K562 (cell line): ENCODE measurements around the gene MAST3.

Source experiments
- CTCF ChIP-seq, 3 experiments: IDR thresholded peaks in 2 of 3; conservative IDR thresholded peaks in 1 of 3; 2 replicates each; pipeline ENCODE4 v1.5.1; 2011 to 2012; ENCODE audit warnings: low read length in 3 of 3, mild to moderate bottlenecking in 3 of 3, control low read depth in 2 of 3, improper control_type of control experiment in 1 of 3, inconsistent platforms in 1 of 3, low read depth in 1 of 3, mixed read lengths in 1 of 3, moderate library complexity in 1 of 3; ENCODE audit not compliant: insufficient read depth in 2 of 3
- DMBX1 ChIP-seq: fragments of 250-450 bp; sonication (Bioruptor Pico); IDR thresholded peaks from 2 replicates; pipeline ENCODE4 v1.8.0; 2022; ENCODE audit warnings: inconsistent platforms, mild to moderate bottlenecking, moderate library complexity, borderline replicate concordance
- EP300 ChIP-seq: IDR thresholded peaks from 2 replicates; pipeline ENCODE4 v1.6.1; 2012; ENCODE audit warnings: low read length, improper control_type of control experiment
- EZH2 ChIP-seq: IDR thresholded peaks from 2 replicates; pipeline ENCODE4 v1.6.1; 2012; ENCODE audit warnings: low read depth, mild to moderate bottlenecking, inconsistent platforms, low read length, borderline replicate concordance
- PHB2 ChIP-seq: fragments of 450-650 bp; IDR thresholded peaks from 2 replicates; pipeline ENCODE4 v1.6.1; 2017; ENCODE audit warnings: low read depth
- POLR2H ChIP-seq: IDR thresholded peaks from 2 replicates; pipeline ENCODE4 v1.6.1; 2016; ENCODE audit warnings: missing genetic modification characterization, low read depth, mild to moderate bottlenecking, control low read depth, missing compliant biosample characterization, moderate library complexity
- PYGO2 ChIP-seq: fragments of 450-650 bp; IDR thresholded peaks from 2 replicates; pipeline ENCODE4 v1.6.1; 2016; ENCODE audit warnings: mild to moderate bottlenecking, missing genetic modification characterization, moderate library complexity, missing compliant biosample characterization
- SUPT5H ChIP-seq: fragments of 450-650 bp; IDR thresholded peaks from 2 replicates; pipeline ENCODE4 v1.6.1; 2016
- TCF7 ChIP-seq: sonication (generic); IDR thresholded peaks from 2 replicates; pipeline ENCODE4 v1.6.1; 2016; ENCODE audit warnings: antibody characterized with exemption, borderline replicate concordance
- TRIM28 ChIP-seq: fragments of 450-650 bp; IDR thresholded peaks from 2 replicates; pipeline ENCODE4 v1.6.1; 2017
- ZBTB49 ChIP-seq: sonication (generic); formaldehyde crosslinking; IDR thresholded peaks from 2 replicates; pipeline ENCODE4 v1.8.0; 2022; ENCODE audit warnings: missing genetic modification reagents, mild to moderate bottlenecking, borderline replicate concordance
- ZNF174 ChIP-seq: fragments of 250-450 bp; sonication (Bioruptor Pico); IDR thresholded peaks from 2 replicates; pipeline ENCODE4 v1.4.0; 2020; ENCODE audit warnings: mild to moderate bottlenecking

GRCh38 chr19:18083929-18084684 is 13.5 kb upstream of the MAST3 start:
- TF ChIP-seq ZNF174 (CRISPR knock-in tag) (no peak), PHB2 (no peak), TRIM28 (no peak), PYGO2 (no peak), EP300 (no peak), CTCF (IDR thresholded peaks at IDR 0.05 in 2 of 3, conservative IDR thresholded peaks at IDR 0.05 in 1 of 3; ENCODE audit: insufficient read depth in 2 of 3, low read depth in 1 of 3, low read length in 3 of 3) (no peak), EZH2 (no peak), ZBTB49 (no peak), SUPT5H (no peak), TCF7 (no peak), DMBX1 (no peak), POLR2H (no peak)
